ENCODE measurements around the gene CIPC.

Gene CIPC

DNA sequence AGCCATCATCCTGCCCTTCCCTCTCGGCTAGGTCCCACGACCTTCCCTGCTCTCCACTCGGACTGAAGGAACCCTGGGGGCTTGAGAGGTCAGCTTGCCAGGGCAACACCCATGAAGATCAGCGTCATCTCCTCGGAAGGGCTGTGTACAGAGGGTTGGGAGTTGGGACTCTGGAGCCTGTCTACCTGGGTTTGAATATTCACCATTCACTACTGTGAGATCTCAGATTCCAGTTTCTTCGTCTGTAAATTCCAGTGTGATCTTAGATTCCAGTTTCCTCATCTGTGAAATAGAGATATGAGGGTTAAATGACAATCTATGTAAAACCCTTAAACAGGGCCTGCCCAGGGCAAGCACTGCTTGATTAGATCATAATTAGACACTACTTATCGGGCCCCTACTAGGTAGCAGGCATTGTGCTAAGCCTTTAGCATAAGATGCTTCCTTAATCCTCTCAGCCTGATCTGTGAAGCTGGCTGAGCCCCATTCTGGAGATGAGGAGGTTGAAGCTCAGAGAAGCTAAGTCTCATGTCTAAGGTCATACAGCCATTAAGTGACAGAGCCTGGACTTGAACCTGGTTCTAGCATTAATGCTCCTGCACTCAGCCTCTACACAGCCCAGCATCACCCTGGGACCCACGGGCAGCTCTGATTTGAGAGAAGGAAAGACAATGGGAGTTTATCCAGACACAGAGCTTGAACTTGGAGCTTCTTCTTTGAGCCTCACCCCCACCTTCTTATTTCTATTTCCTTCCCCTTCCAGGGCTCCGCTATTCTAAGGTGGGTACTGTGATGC lies 44.1 kb downstream of the CIPC start:
- H3K36me3 ChIP-seq (ENCODE audit: control insufficient read depth in 4 of 4, insufficient read depth in 4 of 4, low read length in 3 of 4): no peaks in the 10 kb centered on the region
- peaks cover 0 to 97% (median 70%) of the 10 kb centered on the region in 5 experiments for H3K27me3 ChIP-seq (replicated peaks in 2 of 5; ENCODE audit: control insufficient read depth in 4 of 5, insufficient read depth in 5 of 5, low read length in 4 of 5)
- no peak for DNase-seq
- POLR2A ChIA-PET: no interaction called here
- H3K9me3 ChIP-seq (ENCODE audit: control extremely low read depth in 1 of 5, control insufficient read depth in 4 of 5, insufficient read depth in 2 of 5, low read depth in 1 of 5, low read length in 4 of 5): no peaks in the 10 kb centered on the region
- WGBS (ENCODE audit: insufficient coverage): 14% methylated on average over 5 of the region's 9 CpGs
- H3K27ac ChIP-seq (ENCODE audit: insufficient read depth in 1 of 2, low read depth in 1 of 2, low read length in 2 of 2, poor library complexity in 1 of 2, severe bottlenecking in 2 of 2): no peak overlapping the region
- peak overlapping the region in 2 of 7 experiments; percentile 19 to 71 for H3K4me3 ChIP-seq (ENCODE audit: control insufficient read depth in 1 of 7, extremely low read depth in 1 of 7, insufficient read depth in 4 of 7, low read depth in 2 of 7, low read length in 6 of 7)
- peaks cover 0 to 34% (median 30%) of the 10 kb centered on the region in 4 experiments for H3K4me1 ChIP-seq (ENCODE audit: control extremely low read depth in 1 of 4, control insufficient read depth in 4 of 4, insufficient read depth in 4 of 4, low read length in 3 of 4)
- CTCF ChIA-PET: interaction anchor here (0.6 to 6.7 kb wide), 11 partner anchors 8 to 332 kb away, joined by 3 to 58 read pairs (median 4); no protein-coding TSS in a partner anchor

DNA sequence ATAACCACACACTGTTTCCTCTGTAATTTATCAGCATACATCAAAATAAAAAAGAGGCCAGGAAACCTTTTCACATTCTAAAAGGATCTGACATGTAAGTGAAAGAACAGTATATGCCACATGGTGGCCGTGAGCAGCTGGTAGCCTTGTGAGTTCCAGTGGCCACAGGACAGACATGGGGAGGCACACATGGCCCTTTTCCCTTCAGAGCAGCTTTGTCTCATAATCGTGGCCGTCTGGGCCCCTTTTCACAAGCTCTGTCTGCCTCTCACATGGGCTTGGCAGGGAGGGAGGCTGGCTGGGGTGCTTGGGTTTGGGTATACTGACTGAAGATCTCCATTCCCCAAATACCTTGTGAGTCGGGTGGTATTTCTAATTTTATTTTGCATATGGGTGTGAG lies 45.0 kb downstream of the CIPC start:
- Histone ChIP-seq H3K4me3 (ENCODE audit: control insufficient read depth in 1 of 7, extremely low read depth in 1 of 7, insufficient read depth in 4 of 7, low read depth in 2 of 7, low read length in 6 of 7) (no peak overlapping the region), H3K27me3 (replicated peaks in 2 of 5; ENCODE audit: control insufficient read depth in 4 of 5, insufficient read depth in 5 of 5, low read length in 4 of 5) (peaks cover 0 to 94% (median 66%) of the 10 kb centered on the region in 5 experiments), H3K9me3 (ENCODE audit: control extremely low read depth in 1 of 5, control insufficient read depth in 4 of 5, insufficient read depth in 2 of 5, low read depth in 1 of 5, low read length in 4 of 5) (peaks cover 0 to 2% (median 0%) of the 10 kb centered on the region in 5 experiments), H3K36me3 (ENCODE audit: control insufficient read depth in 4 of 4, insufficient read depth in 4 of 4, low read length in 3 of 4) (no peaks in the 10 kb centered on the region), H3K4me1 (ENCODE audit: control extremely low read depth in 1 of 4, control insufficient read depth in 4 of 4, insufficient read depth in 4 of 4, low read length in 3 of 4) (peaks cover 0 to 34% (median 30%) of the 10 kb centered on the region in 4 experiments), H3K27ac (ENCODE audit: insufficient read depth in 1 of 2, low read depth in 1 of 2, low read length in 2 of 2, poor library complexity in 1 of 2, severe bottlenecking in 2 of 2) (no peak overlapping the region)
- ChIA-PET POLR2A (no interaction called here), CTCF (interaction anchor here (0.6 to 6.7 kb wide), 10 partner anchors 8 to 331 kb away, joined by 3 to 58 read pairs (median 4); no protein-coding TSS in a partner anchor)
- DNase-seq: peak in 1 of 3 donors; percentile 44
- WGBS (ENCODE audit: insufficient coverage): 11% methylated on average over 3 of the region's 4 CpGs

DNA sequence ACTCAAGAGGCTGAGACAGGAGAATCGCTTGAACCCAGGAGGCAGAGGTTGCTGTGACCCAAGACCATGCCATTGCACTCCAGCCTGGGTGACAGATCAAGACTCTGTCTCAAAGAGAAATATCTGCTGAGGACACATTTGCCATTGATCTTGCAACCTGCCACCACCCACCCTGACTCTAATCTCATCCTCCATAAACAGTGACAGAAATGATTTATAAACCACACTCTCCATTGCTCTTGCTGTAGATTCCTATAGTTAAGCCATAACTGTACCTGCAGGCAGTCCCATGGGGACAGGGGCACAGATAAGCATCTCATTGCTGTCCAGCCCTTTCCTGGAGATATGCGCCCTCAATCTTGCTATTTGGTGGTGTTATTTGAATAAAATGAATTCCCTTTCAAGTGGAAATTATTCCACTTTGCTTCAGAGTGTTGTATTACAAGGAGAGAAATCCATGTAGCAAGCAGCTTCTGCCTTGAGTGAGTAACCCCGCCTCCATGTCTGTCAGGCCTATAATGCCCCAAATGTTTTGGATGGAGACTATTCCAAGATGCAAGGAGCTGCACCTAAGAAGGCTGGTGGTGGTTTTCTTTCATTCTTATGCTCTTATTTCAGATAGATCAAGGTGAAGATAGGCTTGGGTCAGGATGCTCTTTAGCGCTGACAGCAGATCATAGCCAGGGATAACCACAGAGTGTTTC lies 46.5 kb downstream of the CIPC start:
- Histone ChIP-seq H3K4me1 (ENCODE audit: control extremely low read depth in 1 of 4, control insufficient read depth in 4 of 4, insufficient read depth in 4 of 4, low read length in 3 of 4) (peaks cover 0 to 29% (median 25%) of the 10 kb centered on the region in 4 experiments), H3K4me3 (ENCODE audit: control insufficient read depth in 1 of 7, extremely low read depth in 1 of 7, insufficient read depth in 4 of 7, low read depth in 2 of 7, low read length in 6 of 7) (no peak overlapping the region), H3K27ac (ENCODE audit: insufficient read depth in 1 of 2, low read depth in 1 of 2, low read length in 2 of 2, poor library complexity in 1 of 2, severe bottlenecking in 2 of 2) (no peak overlapping the region), H3K27me3 (replicated peaks in 2 of 5; ENCODE audit: control insufficient read depth in 4 of 5, insufficient read depth in 5 of 5, low read length in 4 of 5) (peaks cover 0 to 79% (median 63%) of the 10 kb centered on the region in 5 experiments), H3K9me3 (ENCODE audit: control extremely low read depth in 1 of 5, control insufficient read depth in 4 of 5, insufficient read depth in 2 of 5, low read depth in 1 of 5, low read length in 4 of 5) (peaks cover 0 to 2% (median 0%) of the 10 kb centered on the region in 5 experiments), H3K36me3 (ENCODE audit: control insufficient read depth in 4 of 4, insufficient read depth in 4 of 4, low read length in 3 of 4) (no peaks in the 10 kb centered on the region)
- CTCF ChIA-PET: interaction anchor here (1.3 to 6.7 kb wide), 5 partner anchors 7 to 159 kb away, joined by 3 to 58 read pairs (median 6); no protein-coding TSS in a partner anchor
- DNase-seq: peak in 1 of 3 donors; percentile 30
- POLR2A ChIA-PET: no interaction called here
- WGBS (ENCODE audit: insufficient coverage): 79% methylated on average over 3 of the region's 4 CpGs

DNA sequence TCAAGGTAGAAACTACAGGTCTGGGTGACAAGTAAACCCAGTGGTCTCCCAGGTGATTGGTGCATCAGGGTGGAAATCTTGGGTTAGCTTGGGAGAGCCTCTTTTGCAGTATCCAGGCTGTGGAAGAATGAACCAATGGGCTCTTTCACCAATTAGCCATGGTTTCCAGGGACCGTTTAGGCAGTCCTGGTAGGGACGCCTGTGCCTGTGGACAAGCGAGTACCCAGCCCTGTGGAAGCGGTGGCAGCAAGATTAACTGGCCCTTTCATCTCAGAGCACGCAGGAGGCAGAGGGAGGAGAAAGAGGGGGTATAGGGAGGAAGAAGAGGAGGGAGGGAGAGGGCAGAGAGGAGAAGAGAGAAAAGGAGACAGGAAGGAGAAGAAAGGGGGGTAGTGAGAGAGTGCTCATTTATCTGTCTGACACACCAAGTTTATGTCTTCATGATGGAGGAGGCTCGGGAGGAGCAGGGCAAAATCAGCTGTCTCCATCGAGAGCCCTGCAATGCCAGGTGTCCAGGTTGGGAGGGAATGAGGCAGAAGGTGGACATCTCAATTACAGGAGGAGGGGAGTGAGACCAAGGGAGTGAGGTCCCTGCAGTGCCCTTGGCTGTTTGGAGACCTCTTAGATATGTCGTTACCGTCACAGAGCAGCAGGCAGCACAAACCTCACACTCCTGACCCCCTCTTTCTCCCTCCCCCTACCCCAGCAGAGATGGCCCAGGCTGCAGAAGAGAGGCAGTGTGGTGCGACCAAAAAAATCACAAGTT lies 48.1 kb downstream of the CIPC start:
- peaks cover 0 to 2% (median 0%) of the 10 kb centered on the region in 5 experiments for H3K9me3 ChIP-seq (ENCODE audit: control extremely low read depth in 1 of 5, control insufficient read depth in 4 of 5, insufficient read depth in 2 of 5, low read depth in 1 of 5, low read length in 4 of 5)
- no peak overlapping the region for H3K4me3 ChIP-seq (ENCODE audit: control insufficient read depth in 1 of 7, extremely low read depth in 1 of 7, insufficient read depth in 4 of 7, low read depth in 2 of 7, low read length in 6 of 7)
- ChIA-PET POLR2A (no interaction called here), CTCF (interaction anchor here (0.6 to 4.7 kb wide), 4 partner anchors 12 to 572 kb away, joined by 3 to 28 read pairs (median 4); no protein-coding TSS in a partner anchor)
- WGBS (ENCODE audit: insufficient coverage): 16% methylated on average over 7 of the region's 10 CpGs
- DNase-seq: no peak
- peaks cover 0 to 13% (median 10%) of the 10 kb centered on the region in 4 experiments for H3K4me1 ChIP-seq (ENCODE audit: control extremely low read depth in 1 of 4, control insufficient read depth in 4 of 4, insufficient read depth in 4 of 4, low read length in 3 of 4)
- no peak overlapping the region for H3K27ac ChIP-seq (ENCODE audit: insufficient read depth in 1 of 2, low read depth in 1 of 2, low read length in 2 of 2, poor library complexity in 1 of 2, severe bottlenecking in 2 of 2)
- H3K27me3 ChIP-seq (replicated peaks in 2 of 5; ENCODE audit: control insufficient read depth in 4 of 5, insufficient read depth in 5 of 5, low read length in 4 of 5): peaks cover 0 to 64% (median 52%) of the 10 kb centered on the region in 5 experiments
- no peaks in the 10 kb centered on the region for H3K36me3 ChIP-seq (ENCODE audit: control insufficient read depth in 4 of 4, insufficient read depth in 4 of 4, low read length in 3 of 4)

DNA sequence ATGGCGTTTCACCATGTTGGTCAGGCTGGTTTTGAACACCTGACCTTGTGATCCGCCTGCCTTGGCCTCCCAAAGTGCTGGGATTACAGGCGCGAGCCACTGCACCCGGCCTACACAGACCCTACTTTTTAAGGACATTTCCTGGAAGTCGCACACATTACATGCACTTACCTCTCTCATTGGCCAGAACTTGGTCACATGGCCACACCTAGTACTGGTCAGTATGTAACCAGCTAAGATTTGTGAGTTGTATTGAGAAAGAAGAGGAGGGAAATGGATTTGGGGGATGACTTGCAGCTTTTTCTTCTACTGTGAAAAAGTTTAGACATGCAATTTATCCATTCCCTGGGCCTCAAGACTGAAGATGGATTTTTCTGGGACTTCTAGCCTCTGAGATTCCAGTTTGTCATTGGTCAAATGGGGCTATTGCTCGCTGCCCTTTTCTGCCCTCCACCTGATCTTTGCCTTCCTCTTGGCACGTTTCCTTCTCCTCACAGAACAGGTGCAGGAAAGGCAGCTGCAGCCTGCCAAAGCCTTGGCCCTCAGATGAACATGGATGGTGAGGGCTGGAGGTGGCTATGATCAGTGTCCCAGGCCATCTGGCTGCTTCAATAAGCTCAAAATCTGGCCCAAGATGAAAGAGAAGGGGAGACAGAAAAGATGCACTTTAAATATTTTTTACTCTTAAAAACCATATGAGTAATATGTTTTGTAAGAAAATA lies 50.6 kb downstream of the CIPC start:
- H3K27ac ChIP-seq (ENCODE audit: insufficient read depth in 1 of 2, low read depth in 1 of 2, low read length in 2 of 2, poor library complexity in 1 of 2, severe bottlenecking in 2 of 2): no peak overlapping the region
- ChIA-PET POLR2A (no interaction called here), CTCF (interaction anchor here (0.5 to 6.3 kb wide), 8 partner anchors 6 to 192 kb away, joined by 3 to 58 read pairs (median 4); partner anchors contain the start of gene ZDHHC22)
- 82% methylated on average over 4 of the region's 8 CpGs for WGBS (ENCODE audit: insufficient coverage)
- H3K9me3 ChIP-seq (ENCODE audit: control extremely low read depth in 1 of 5, control insufficient read depth in 4 of 5, insufficient read depth in 2 of 5, low read depth in 1 of 5, low read length in 4 of 5): peaks cover 0 to 2% (median 0%) of the 10 kb centered on the region in 5 experiments
- no peak for DNase-seq
- peaks cover 0 to 38% (median 33%) of the 10 kb centered on the region in 5 experiments for H3K27me3 ChIP-seq (replicated peaks in 2 of 5; ENCODE audit: control insufficient read depth in 4 of 5, insufficient read depth in 5 of 5, low read length in 4 of 5)
- H3K4me1 ChIP-seq (ENCODE audit: control extremely low read depth in 1 of 4, control insufficient read depth in 4 of 4, insufficient read depth in 4 of 4, low read length in 3 of 4): no peaks in the 10 kb centered on the region
- H3K4me3 ChIP-seq (ENCODE audit: control insufficient read depth in 1 of 7, extremely low read depth in 1 of 7, insufficient read depth in 4 of 7, low read depth in 2 of 7, low read length in 6 of 7): no peak overlapping the region
- H3K36me3 ChIP-seq (ENCODE audit: control insufficient read depth in 4 of 4, insufficient read depth in 4 of 4, low read length in 3 of 4): no peaks in the 10 kb centered on the region

DNA sequence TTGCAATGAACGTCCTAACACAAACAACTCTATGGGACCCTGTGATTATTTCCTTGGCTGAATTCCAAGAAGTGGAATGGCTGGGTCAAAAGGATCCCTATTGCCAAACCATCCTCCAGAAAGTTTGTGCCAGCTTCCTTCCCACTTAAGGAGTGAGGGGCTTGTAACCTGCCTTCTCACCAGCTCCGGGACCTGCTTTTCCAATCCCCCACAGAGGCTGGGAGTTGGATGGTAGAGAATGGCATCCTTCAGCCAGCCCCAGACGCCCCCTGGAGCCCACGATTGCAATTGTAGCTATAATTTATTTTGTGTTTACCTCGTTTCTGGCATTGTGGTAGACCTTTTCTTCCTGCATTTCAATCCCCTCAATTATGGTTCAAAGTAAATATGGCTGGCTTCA lies 53.2 kb downstream of the CIPC start:
- peaks cover 2 to 19% (median 15%) of the 10 kb centered on the region in 5 experiments for H3K27me3 ChIP-seq (replicated peaks in 2 of 5; ENCODE audit: control insufficient read depth in 4 of 5, insufficient read depth in 5 of 5, low read length in 4 of 5)
- WGBS (ENCODE audit: insufficient coverage): 20% methylated on average over 1 of the region's 5 CpGs
- H3K36me3 ChIP-seq (ENCODE audit: control insufficient read depth in 4 of 4, insufficient read depth in 4 of 4, low read length in 3 of 4): no peaks in the 10 kb centered on the region
- no peak overlapping the region for H3K4me3 ChIP-seq (ENCODE audit: control insufficient read depth in 1 of 7, extremely low read depth in 1 of 7, insufficient read depth in 4 of 7, low read depth in 2 of 7, low read length in 6 of 7)
- no peak overlapping the region for H3K27ac ChIP-seq (ENCODE audit: insufficient read depth in 1 of 2, low read depth in 1 of 2, low read length in 2 of 2, poor library complexity in 1 of 2, severe bottlenecking in 2 of 2)
- no peaks in the 10 kb centered on the region for H3K4me1 ChIP-seq (ENCODE audit: control extremely low read depth in 1 of 4, control insufficient read depth in 4 of 4, insufficient read depth in 4 of 4, low read length in 3 of 4)
- H3K9me3 ChIP-seq (ENCODE audit: control extremely low read depth in 1 of 5, control insufficient read depth in 4 of 5, insufficient read depth in 2 of 5, low read depth in 1 of 5, low read length in 4 of 5): peaks cover 0 to 3% (median 0%) of the 10 kb centered on the region in 5 experiments
- ChIA-PET CTCF (interaction anchor here (0.6 to 6.3 kb wide), 18 partner anchors 9 to 313 kb away, joined by 3 to 59 read pairs (median 3); partner anchors contain the start of gene ZDHHC22), POLR2A (no interaction called here)
- DNase-seq: peak in 2 of 3 donors; percentile 41 to 43

Data from common myeloid progenitor, CD34-positive (primary cell).